ENCODE results near the gene AHDC1. TPM values are rescaled to one million over a fixed set of nuclear protein-coding genes. Genes with fewer than 3 reads are reported as not detected.

AHDC1 gene
- total and polyA plus RNA-seq, 2 donors (not counting 3 experiments of a cell fraction or from before 2014, with no cell fraction given), result 7.0 to 32.1 TPM

- POLR2A ChIA-PET, result no interaction called here
- TF ChIP-seq GATA2 (IDR thresholded peaks at IDR 0.05; ENCODE audit: insufficient read depth, insufficient read length, low read depth, low read length), result no peak
- TF ChIP-seq FOS (IDR thresholded peaks at IDR 0.05; ENCODE audit: borderline replicate concordance, insufficient read depth, low read length), result no peak
- intact Hi-C loops (cut with micrococcal nuclease), result no loop called here
- Histone ChIP-seq H3K9me3 (replicated peaks; ENCODE audit: control insufficient read depth, insufficient read depth, low read length) (no peaks in the 10 kb centered on the region), H3K27ac (ENCODE audit: insufficient read depth, low read depth, low read length) (no peak overlapping the region), H3K4me3 (replicated peaks in 1 of 3; ENCODE audit: insufficient read depth in 1 of 3, low read depth in 1 of 3, low read length in 3 of 3) (no peak overlapping the region), H3K4me1 (ENCODE audit: control insufficient read depth, extremely low read depth, insufficient read depth, low read length) (peaks cover 4% of the 10 kb centered on the region), H3K36me3 (ENCODE audit: control insufficient read depth in 2 of 2, extremely low read depth in 1 of 2, insufficient read depth in 2 of 2, low read length in 2 of 2) (no peaks in the 10 kb centered on the region), H2AFZ (ENCODE audit: low read depth, low read length) (peak overlapping the region; percentile 92), H4K20me1 (replicated peaks; ENCODE audit: control insufficient read depth, extremely low read depth, insufficient read depth, low read length) (no peaks in the 10 kb centered on the region), H3K9ac (replicated peaks; ENCODE audit: extremely low read depth, insufficient read depth, low read length) (no peak overlapping the region), H3K9me1 (replicated peaks; ENCODE audit: control insufficient read depth, extremely low read depth, insufficient read depth, low read length) (no peaks in the 10 kb centered on the region), H3K79me2 (ENCODE audit: control insufficient read depth, insufficient read depth, low read length) (no peaks in the 10 kb centered on the region), H3K4me2 (ENCODE audit: insufficient read depth, low read length) (no peak overlapping the region), H3K27me3 (ENCODE audit: control insufficient read depth in 2 of 2, insufficient read depth in 2 of 2, low read length in 2 of 2) (no peaks in the 10 kb centered on the region)
- no TSS peak for BruUV-seq (replicated peaks)
- dilution Hi-C loops (cut with MboI; ENCODE audit: extremely low pct_ligation_motif_present, low sequenced_read_pairs), result no loop called here
- no peak for FAIRE-seq
- CTCF ChIA-PET, result interaction anchor here (0.8 to 2.3 kb wide), 3 partner anchors 9 to 100 kb away, joined by 3 to 5 read pairs (median 3); no protein-coding TSS in a partner anchor
- no peak for DNase-seq (ENCODE audit: low read depth, low spot score)
Measured at GRCh38 chr1:27505420-27505680, 98.6 kb downstream of the AHDC1 start.

GRCh38 chr1:27504588-27505419 lies 99.1 kb downstream of the AHDC1 start:
- Histone ChIP-seq H4K20me1 (replicated peaks; ENCODE audit: control insufficient read depth, extremely low read depth, insufficient read depth, low read length) (no peaks in the 10 kb centered on the region), H3K79me2 (ENCODE audit: control insufficient read depth, insufficient read depth, low read length) (no peaks in the 10 kb centered on the region), H3K36me3 (ENCODE audit: control insufficient read depth in 2 of 2, extremely low read depth in 1 of 2, insufficient read depth in 2 of 2, low read length in 2 of 2) (no peaks in the 10 kb centered on the region), H3K9me3 (replicated peaks; ENCODE audit: control insufficient read depth, insufficient read depth, low read length) (no peaks in the 10 kb centered on the region), H3K9ac (replicated peaks; ENCODE audit: extremely low read depth, insufficient read depth, low read length) (no peak overlapping the region), H3K4me2 (ENCODE audit: insufficient read depth, low read length) (no peak overlapping the region), H3K27ac (ENCODE audit: insufficient read depth, low read depth, low read length) (no peak overlapping the region), H3K27me3 (ENCODE audit: control insufficient read depth in 2 of 2, insufficient read depth in 2 of 2, low read length in 2 of 2) (no peaks in the 10 kb centered on the region), H3K9me1 (replicated peaks; ENCODE audit: control insufficient read depth, extremely low read depth, insufficient read depth, low read length) (no peaks in the 10 kb centered on the region), H3K4me3 (replicated peaks in 1 of 3; ENCODE audit: insufficient read depth in 1 of 3, low read depth in 1 of 3, low read length in 3 of 3) (no peak overlapping the region), H3K4me1 (ENCODE audit: control insufficient read depth, extremely low read depth, insufficient read depth, low read length) (peaks cover 4% of the 10 kb centered on the region), H2AFZ (ENCODE audit: low read depth, low read length) (peak overlapping the region; percentile 92)
- TF ChIP-seq FOS (IDR thresholded peaks at IDR 0.05; ENCODE audit: borderline replicate concordance, insufficient read depth, low read length), result no peak
- no peak for TF ChIP-seq JUN (IDR thresholded peaks at IDR 0.05; ENCODE audit: borderline replicate concordance, insufficient read depth, insufficient read length, low read depth)
- no peak for TF ChIP-seq CTCF (IDR thresholded peaks at IDR 0.05; ENCODE audit: extremely low read depth in 1 of 2, insufficient read depth in 1 of 2, low read depth in 1 of 2, low read length in 2 of 2)
- TF ChIP-seq POLR2AphosphoS5 (IDR thresholded peaks at IDR 0.05; ENCODE audit: insufficient read depth, low read depth, low read length), result no peak
- TF ChIP-seq MYC (IDR thresholded peaks at IDR 0.05; ENCODE audit: low read depth, low read length), result no peak
- TF ChIP-seq POLR2A (IDR thresholded peaks at IDR 0.05; ENCODE audit: low read depth, low read length), result no peak
- TF ChIP-seq MAX (IDR thresholded peaks at IDR 0.05; ENCODE audit: insufficient read depth, insufficient read length), result no peak
- no peak for TF ChIP-seq GATA2 (IDR thresholded peaks at IDR 0.05; ENCODE audit: insufficient read depth, insufficient read length, low read depth, low read length)
- no peak for TF ChIP-seq EZH2 (IDR thresholded peaks at IDR 0.05; ENCODE audit: borderline replicate concordance, low read depth, low read length, severe bottlenecking)
- CTCF ChIA-PET, result interaction anchor here (0.8 to 2.3 kb wide), 3 partner anchors 8 to 101 kb away, joined by 3 to 5 read pairs (median 3); no protein-coding TSS in a partner anchor
- dilution Hi-C loops (cut with MboI; ENCODE audit: extremely low pct_ligation_motif_present, low sequenced_read_pairs) (no loop called here), intact Hi-C loops (cut with micrococcal nuclease) (no loop called here)
- DNase-seq (ENCODE audit: low read depth, low spot score), result no peak
- POLR2A ChIA-PET, result no interaction called here
- no TSS peak for BruUV-seq (replicated peaks)
- no peak for FAIRE-seq
